ENCODE results near the gene NTM. TPM values are rescaled to one million over a fixed set of nuclear protein-coding genes. Genes with fewer than 3 reads are reported as not detected.
A peak's percentile ranks its signal among the peaks of the same experiment; 100 is the strongest.

Gene NTM
- total and polyA plus RNA-seq, 2 donors, result 3.8 to 27.8 TPM

- no peak overlapping the region for H3K27ac ChIP-seq (ENCODE audit: low read depth)
Measured at GRCh38 chr11:131999955-132000354, 629.5 kb downstream of the NTM start.

GRCh38 chr11:132005887-132006286 lies 635.5 kb downstream of the NTM start:
- WGBS, result 96% methylated on average over 4 of the region's 4 CpGs
- no peak overlapping the region for H3K27ac ChIP-seq (ENCODE audit: low read depth)
- no peaks in the 10 kb centered on the region for H3K4me1 ChIP-seq (ENCODE audit: insufficient read depth)
- no peak for DNase-seq (ENCODE audit: extremely low spot score)
- H3K4me3 ChIP-seq (ENCODE audit: low read depth, low read length), result no peak overlapping the region
- H3K36me3 ChIP-seq (ENCODE audit: insufficient read depth), result no peaks in the 10 kb centered on the region

More at GRCh38 chr11:131999955-132000354, 629.5 kb downstream of the NTM start:
- no peak for DNase-seq (ENCODE audit: extremely low spot score)
- 96% methylated on average over 1 of the region's 1 CpG for WGBS
- Histone ChIP-seq H3K4me3 (ENCODE audit: low read depth, low read length) (no peak overlapping the region), H3K36me3 (ENCODE audit: insufficient read depth) (no peaks in the 10 kb centered on the region), H3K4me1 (ENCODE audit: insufficient read depth) (no peaks in the 10 kb centered on the region)

- WGBS, result 91% methylated on average over 7 of the region's 7 CpGs
- no peak for DNase-seq (ENCODE audit: extremely low spot score)
- H3K27ac ChIP-seq (ENCODE audit: low read depth), result no peak overlapping the region
- H3K36me3 ChIP-seq (ENCODE audit: insufficient read depth), result no peaks in the 10 kb centered on the region
- no peak overlapping the region for H3K4me3 ChIP-seq (ENCODE audit: low read depth, low read length)
- no peaks in the 10 kb centered on the region for H3K4me1 ChIP-seq (ENCODE audit: insufficient read depth)
Measured at GRCh38 chr11:132006884-132007580, 636.6 kb downstream of the NTM start.

- no peaks in the 10 kb centered on the region for H3K4me1 ChIP-seq (ENCODE audit: insufficient read depth)
- DNase-seq (ENCODE audit: extremely low spot score), result no peak
- no peaks in the 10 kb centered on the region for H3K36me3 ChIP-seq (ENCODE audit: insufficient read depth)
- 80% methylated on average over 1 of the region's 1 CpG for WGBS
- H3K27ac ChIP-seq (ENCODE audit: low read depth), result no peak overlapping the region
- H3K4me3 ChIP-seq (ENCODE audit: low read depth, low read length), result no peak overlapping the region
Measured at GRCh38 chr11:132008226-132008625, 637.8 kb downstream of the NTM start.

GRCh38 chr11:132008872-132009271 lies 638.5 kb downstream of the NTM start:
- WGBS, result 72% methylated on average over 4 of the region's 4 CpGs
- no peak overlapping the region for H3K27ac ChIP-seq (ENCODE audit: low read depth)
- DNase-seq (ENCODE audit: extremely low spot score), result no peak
- no peaks in the 10 kb centered on the region for H3K4me1 ChIP-seq (ENCODE audit: insufficient read depth)
- no peaks in the 10 kb centered on the region for H3K36me3 ChIP-seq (ENCODE audit: insufficient read depth)
- H3K4me3 ChIP-seq (ENCODE audit: low read depth, low read length), result no peak overlapping the region

- Histone ChIP-seq H3K4me3 (ENCODE audit: low read depth, low read length) (no peak overlapping the region), H3K4me1 (ENCODE audit: insufficient read depth) (no peaks in the 10 kb centered on the region), H3K27ac (ENCODE audit: low read depth) (no peak overlapping the region), H3K36me3 (ENCODE audit: insufficient read depth) (no peaks in the 10 kb centered on the region)
- no peak for DNase-seq (ENCODE audit: extremely low spot score)
- WGBS, result 97% methylated on average over 1 of the region's 1 CpG
Measured at GRCh38 chr11:132020001-132020400, 649.6 kb downstream of the NTM start.

- WGBS, result 82% methylated on average over 5 of the region's 5 CpGs
- Histone ChIP-seq H3K4me1 (ENCODE audit: insufficient read depth) (no peaks in the 10 kb centered on the region), H3K36me3 (ENCODE audit: insufficient read depth) (no peaks in the 10 kb centered on the region), H3K4me3 (ENCODE audit: low read depth, low read length) (no peak overlapping the region), H3K27ac (ENCODE audit: low read depth) (no peak overlapping the region)
- DNase-seq (ENCODE audit: extremely low spot score), result no peak
Measured at GRCh38 chr11:132022285-132022684, 651.9 kb downstream of the NTM start.

GRCh38 chr11:132022733-132023478 lies 652.5 kb downstream of the NTM start:
- DNase-seq (ENCODE audit: extremely low spot score), result peak; percentile 56
- no peaks in the 10 kb centered on the region for H3K4me1 ChIP-seq (ENCODE audit: insufficient read depth)
- no peaks in the 10 kb centered on the region for H3K36me3 ChIP-seq (ENCODE audit: insufficient read depth)
- WGBS, result 43% methylated on average over 6 of the region's 6 CpGs
- no peak overlapping the region for H3K27ac ChIP-seq (ENCODE audit: low read depth)
- H3K4me3 ChIP-seq (ENCODE audit: low read depth, low read length), result no peak overlapping the region

GRCh38 chr11:132024587-132025295 lies 654.3 kb downstream of the NTM start:
- no peaks in the 10 kb centered on the region for H3K4me1 ChIP-seq (ENCODE audit: insufficient read depth)
- no peaks in the 10 kb centered on the region for H3K36me3 ChIP-seq (ENCODE audit: insufficient read depth)
- 92% methylated on average over 8 of the region's 8 CpGs for WGBS
- H3K4me3 ChIP-seq (ENCODE audit: low read depth, low read length), result no peak overlapping the region
- DNase-seq (ENCODE audit: extremely low spot score), result no peak
- H3K27ac ChIP-seq (ENCODE audit: low read depth), result no peak overlapping the region

- 88% methylated on average over 3 of the region's 3 CpGs for WGBS
- Histone ChIP-seq H3K36me3 (ENCODE audit: insufficient read depth) (no peaks in the 10 kb centered on the region), H3K4me1 (ENCODE audit: insufficient read depth) (no peaks in the 10 kb centered on the region), H3K27ac (ENCODE audit: low read depth) (no peak overlapping the region), H3K4me3 (ENCODE audit: low read depth, low read length) (no peak overlapping the region)
- no peak for DNase-seq (ENCODE audit: extremely low spot score)
Measured at GRCh38 chr11:132026746-132027145, 656.3 kb downstream of the NTM start.

- no peaks in the 10 kb centered on the region for H3K36me3 ChIP-seq (ENCODE audit: insufficient read depth)
- 92% methylated on average over 4 of the region's 4 CpGs for WGBS
- H3K4me1 ChIP-seq (ENCODE audit: insufficient read depth), result no peaks in the 10 kb centered on the region
- no peak overlapping the region for H3K4me3 ChIP-seq (ENCODE audit: low read depth, low read length)
- DNase-seq (ENCODE audit: extremely low spot score), result no peak
- no peak overlapping the region for H3K27ac ChIP-seq (ENCODE audit: low read depth)
Measured at GRCh38 chr11:132028380-132029240, 658.2 kb downstream of the NTM start.

- H3K36me3 ChIP-seq (ENCODE audit: insufficient read depth), result no peaks in the 10 kb centered on the region
- no peak overlapping the region for H3K27ac ChIP-seq (ENCODE audit: low read depth)
- H3K4me3 ChIP-seq (ENCODE audit: low read depth, low read length), result no peak overlapping the region
- no peaks in the 10 kb centered on the region for H3K4me1 ChIP-seq (ENCODE audit: insufficient read depth)
- no peak for DNase-seq (ENCODE audit: extremely low spot score)
- 72% methylated on average over 3 of the region's 3 CpGs for WGBS
Measured at GRCh38 chr11:132030896-132031295, 660.5 kb downstream of the NTM start.

GRCh38 chr11:132032555-132032954 lies 662.1 kb downstream of the NTM start:
- 63% methylated on average over 2 of the region's 2 CpGs for WGBS
- DNase-seq (ENCODE audit: extremely low spot score), result no peak
- H3K4me1 ChIP-seq (ENCODE audit: insufficient read depth), result no peaks in the 10 kb centered on the region
- H3K27ac ChIP-seq (ENCODE audit: low read depth), result no peak overlapping the region
- H3K4me3 ChIP-seq (ENCODE audit: low read depth, low read length), result no peak overlapping the region
- H3K36me3 ChIP-seq (ENCODE audit: insufficient read depth), result no peaks in the 10 kb centered on the region
